OCI-LY3 (cell line): ENCODE data around the gene UNC13C.

ENCODE experiments used
- CTCF ChIP-seq: fragments of 200-600, 300-600 bp; sonication (generic); IDR thresholded peaks from 2 replicates; pipeline ENCODE4 v1.5.1; 2014; ENCODE audit warnings: antibody characterized with exemption, low read length, low read depth
- EZH2phosphoT487 ChIP-seq: fragments of 200-600 bp; shearing (Covaris generic); IDR thresholded peaks from 2 replicates; pipeline ENCODE4 v1.6.1; 2018; ENCODE audit warnings: antibody characterized with exemption, mixed run types, low read depth

GRCh38 chr15:54097019-54097418 lies 118.8 kb downstream of the UNC13C start:
- TF ChIP-seq CTCF = no peak
- TF ChIP-seq EZH2phosphoT487 = no peak
